Lower lobe of right lung (tissue), 2 donors: Measurements from ENCODE around the gene DMD. TPM values are rescaled to one million over a fixed set of nuclear protein-coding genes. Genes with fewer than 3 reads are reported as not detected.

Experiments used
- ATAC-seq, 2 donors: fragments of 200-7000 bp; cut with Tn5 transposase; one replicate each; pipeline ENCODE4 v1.9.1; 2020 to 2022; ENCODE audit warnings: mild to moderate bottlenecking in 2 of 2, moderate library complexity in 2 of 2
- DNase-seq: peaks from one replicate; pipeline ENCODE4 v3.0.0-alpha.2; 2020
- H3K27ac ChIP-seq: fragments of 200-600 bp; one replicate; pipeline ENCODE4 v1.8.0; 2022
- H3K27me3 ChIP-seq: fragments of 200-600 bp; one replicate; pipeline ENCODE4 v1.8.0; 2022; ENCODE audit warnings: low read depth
- H3K36me3 ChIP-seq: fragments of 200-600 bp; one replicate; pipeline ENCODE4 v1.8.0; 2022; ENCODE audit warnings: mild to moderate bottlenecking
- H3K4me1 ChIP-seq: fragments of 200-600 bp; one replicate; pipeline ENCODE4 v1.8.0; 2022
- H3K4me3 ChIP-seq: fragments of 200-600 bp; one replicate; pipeline ENCODE4 v1.8.0; 2022; ENCODE audit warnings: mild to moderate bottlenecking
- H3K9me3 ChIP-seq: fragments of 200-600 bp; one replicate; pipeline ENCODE4 v1.8.0; 2022
- intact Hi-C: fragments of 100-400 bp; cut with DNase I; formaldehyde crosslinking; loops from one replicate; pipeline ENCODE4 v1.11.0; 2022
- total RNA-seq: library from RNA; stranded (reverse); fragmentation: NEBNext Ultra II Directional; extraction: Animal tissue kit (Norgen Biotek cat#: 25700); gene quantifications from one replicate; pipeline ENCODE4 v1.2.1, GENCODE V29; 2021
- TF ChIP-seq, protein P1 (sequence below): fragments of 200-600 bp; IDR thresholded peaks from one replicate; pipeline ENCODE4 v1.8.0; 2022; ENCODE audit warnings: antibody characterized with exemption, mild to moderate bottlenecking
- donor health status: DM: no; HTN: yes; CAD: no; lungs with severe emphysema.

Gene DMD
- total RNA-seq, 1 donor from 2014 or later, result 29.4 TPM

DNA sequence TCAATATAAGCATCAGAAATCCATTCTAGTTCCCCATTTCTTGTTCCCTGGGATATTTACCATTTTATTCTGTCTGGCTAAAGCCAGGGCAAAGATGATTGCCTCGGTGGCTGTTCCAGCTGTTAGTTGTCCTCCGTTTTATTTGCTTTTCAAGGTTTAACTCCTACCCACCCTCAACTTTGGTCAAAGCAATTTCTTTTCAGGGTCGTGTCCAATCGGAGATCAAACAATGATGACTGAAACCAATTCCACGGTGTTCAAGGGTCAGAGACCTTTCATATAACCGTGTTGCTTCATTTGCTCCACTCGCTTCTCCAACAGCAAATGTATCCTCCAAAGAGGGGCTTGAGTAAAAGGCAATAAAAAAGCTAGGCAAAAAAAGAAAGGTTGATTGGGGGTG is 1946.0 kb downstream of the DMD start:
- peak overlapping the region; percentile 60 for H3K4me3 ChIP-seq
- no peaks in the 10 kb centered on the region for H3K4me1 ChIP-seq
- H3K36me3 ChIP-seq, result no peaks in the 10 kb centered on the region
- no peaks in the 10 kb centered on the region for H3K9me3 ChIP-seq
- DNase-seq, result no peak
- no peaks in the 10 kb centered on the region for H3K27me3 ChIP-seq
- H3K27ac ChIP-seq, result no peak overlapping the region
- TF ChIP-seq, protein P1, sequence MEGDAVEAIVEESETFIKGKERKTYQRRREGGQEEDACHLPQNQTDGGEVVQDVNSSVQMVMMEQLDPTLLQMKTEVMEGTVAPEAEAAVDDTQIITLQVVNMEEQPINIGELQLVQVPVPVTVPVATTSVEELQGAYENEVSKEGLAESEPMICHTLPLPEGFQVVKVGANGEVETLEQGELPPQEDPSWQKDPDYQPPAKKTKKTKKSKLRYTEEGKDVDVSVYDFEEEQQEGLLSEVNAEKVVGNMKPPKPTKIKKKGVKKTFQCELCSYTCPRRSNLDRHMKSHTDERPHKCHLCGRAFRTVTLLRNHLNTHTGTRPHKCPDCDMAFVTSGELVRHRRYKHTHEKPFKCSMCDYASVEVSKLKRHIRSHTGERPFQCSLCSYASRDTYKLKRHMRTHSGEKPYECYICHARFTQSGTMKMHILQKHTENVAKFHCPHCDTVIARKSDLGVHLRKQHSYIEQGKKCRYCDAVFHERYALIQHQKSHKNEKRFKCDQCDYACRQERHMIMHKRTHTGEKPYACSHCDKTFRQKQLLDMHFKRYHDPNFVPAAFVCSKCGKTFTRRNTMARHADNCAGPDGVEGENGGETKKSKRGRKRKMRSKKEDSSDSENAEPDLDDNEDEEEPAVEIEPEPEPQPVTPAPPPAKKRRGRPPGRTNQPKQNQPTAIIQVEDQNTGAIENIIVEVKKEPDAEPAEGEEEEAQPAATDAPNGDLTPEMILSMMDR, result no peak
- intact Hi-C loops, result no loop called here
- no peak for ATAC-seq

DNA sequence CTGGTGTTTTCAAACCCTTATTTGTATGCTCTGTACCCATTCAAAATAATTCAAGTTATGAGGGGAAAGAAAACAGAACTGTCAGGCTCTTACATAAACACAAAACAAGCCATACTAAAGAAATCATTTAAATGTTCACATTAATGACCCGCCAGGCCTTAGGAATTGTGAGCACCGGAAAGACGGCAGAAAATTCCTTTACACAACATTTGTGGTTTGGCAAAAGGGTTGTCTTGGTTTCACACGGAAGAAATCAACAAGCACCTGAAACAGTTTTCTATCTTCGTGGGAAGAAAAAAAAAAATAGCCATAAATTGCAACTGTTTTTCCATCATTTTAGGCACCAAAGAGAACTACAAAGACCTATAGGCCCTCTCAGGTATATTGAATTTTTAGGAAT is 1951.0 kb downstream of the DMD start:
- H3K36me3 ChIP-seq, result no peaks in the 10 kb centered on the region
- H3K27ac ChIP-seq, result no peak overlapping the region

DNA sequence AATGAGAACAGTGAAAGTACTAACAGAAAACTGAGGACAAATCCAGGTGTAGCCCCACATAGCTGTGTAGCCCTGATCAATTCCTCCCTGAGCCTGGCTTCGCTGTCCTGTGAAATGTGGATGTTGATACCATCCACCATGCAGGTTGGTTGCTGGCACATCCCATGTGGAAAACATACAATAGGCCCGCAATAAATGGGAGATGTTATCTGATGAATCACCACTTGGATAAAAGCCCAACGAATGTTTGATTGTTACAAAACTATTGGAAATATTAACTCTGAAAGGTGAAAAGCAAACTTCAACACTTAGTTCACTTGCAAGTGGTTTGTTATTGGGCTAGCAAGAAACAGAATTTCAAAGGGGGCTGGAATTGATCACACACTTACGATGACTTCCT is 1953.2 kb downstream of the DMD start:
- intact Hi-C loops, result no loop called here
- DNase-seq (no peak), ATAC-seq (no peak)
- H3K36me3 ChIP-seq, result no peaks in the 10 kb centered on the region
- H3K27ac ChIP-seq, result no peak overlapping the region
- H3K4me1 ChIP-seq, result no peaks in the 10 kb centered on the region
- TF ChIP-seq, protein P1, result no peak
- H3K9me3 ChIP-seq, result no peaks in the 10 kb centered on the region
- no peaks in the 10 kb centered on the region for H3K27me3 ChIP-seq
- no peak overlapping the region for H3K4me3 ChIP-seq

More for the DNA sequence above, 1951.0 kb downstream of the DMD start:
- H3K4me3 ChIP-seq, result no peak overlapping the region
- no peaks in the 10 kb centered on the region for H3K4me1 ChIP-seq
- no peak for ATAC-seq
- intact Hi-C loops, result no loop called here
- no peaks in the 10 kb centered on the region for H3K27me3 ChIP-seq
- no peak for DNase-seq
- TF ChIP-seq, protein P1, result no peak
- H3K9me3 ChIP-seq, result no peaks in the 10 kb centered on the region

DNA sequence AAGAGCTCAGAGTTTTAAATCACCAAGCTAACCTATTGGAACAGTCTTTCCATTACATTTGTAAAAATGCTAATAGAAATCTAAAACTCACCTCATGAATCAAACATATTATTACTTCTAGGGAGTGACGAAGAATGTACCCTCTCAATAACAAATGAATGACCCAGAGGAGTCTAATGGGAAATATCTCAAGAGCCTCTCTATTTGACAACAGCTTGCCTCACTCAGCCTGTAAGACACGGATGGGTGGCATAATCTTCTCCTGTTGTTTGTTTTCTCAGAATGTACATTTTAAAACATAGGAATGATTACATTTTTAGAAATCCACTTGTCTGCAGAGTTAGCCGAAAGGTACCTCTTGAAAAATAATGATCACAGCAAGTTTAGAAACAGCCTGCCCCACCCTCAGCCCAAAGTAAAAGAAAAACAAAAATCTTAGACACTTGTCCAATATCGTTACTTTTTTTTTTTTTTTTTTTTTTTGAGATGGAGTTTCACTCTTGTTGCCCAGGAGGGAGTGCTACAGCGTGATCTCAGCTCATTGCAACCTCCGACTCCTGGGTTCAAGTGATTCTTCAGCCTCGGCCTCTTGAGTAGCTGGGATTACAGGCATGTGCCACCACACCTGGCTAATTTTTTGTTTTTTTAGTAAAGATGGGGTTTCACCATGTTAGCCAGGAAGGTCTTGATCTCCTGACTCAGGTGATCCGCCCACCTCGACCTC is 1955.9 kb downstream of the DMD start:
- intact Hi-C loops, result no loop called here
- H3K4me3 ChIP-seq, result no peak overlapping the region
- no peaks in the 10 kb centered on the region for H3K36me3 ChIP-seq
- peak in 1 of 2 donors; percentile 71 for ATAC-seq
- no peak for DNase-seq
- TF ChIP-seq, protein P1, result no peak
- no peaks in the 10 kb centered on the region for H3K4me1 ChIP-seq
- no peaks in the 10 kb centered on the region for H3K9me3 ChIP-seq
- H3K27ac ChIP-seq, result no peak overlapping the region
- H3K27me3 ChIP-seq, result no peaks in the 10 kb centered on the region

DNA sequence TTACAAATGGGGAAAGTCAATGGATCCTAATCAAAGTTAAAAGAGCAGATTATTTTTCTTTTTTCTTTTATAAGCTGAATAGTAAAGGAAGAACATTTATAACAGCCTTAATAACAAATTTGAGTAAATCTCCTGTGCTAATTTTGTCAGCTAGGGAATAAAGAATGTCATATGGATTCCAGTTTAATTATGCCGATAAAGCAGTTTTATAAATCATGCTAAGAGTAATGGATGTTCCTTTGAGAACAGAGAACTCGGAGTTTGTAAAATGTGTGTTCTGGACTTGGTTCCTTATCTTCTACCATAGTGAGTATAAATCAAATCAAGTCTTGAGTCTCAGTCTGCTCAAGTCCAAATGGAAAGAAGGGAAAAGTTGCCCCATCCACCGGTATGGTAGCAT is 1959.2 kb downstream of the DMD start:
- Histone ChIP-seq H3K4me3 (no peak overlapping the region), H3K9me3 (no peaks in the 10 kb centered on the region), H3K27ac (no peak overlapping the region), H3K36me3 (no peaks in the 10 kb centered on the region), H3K27me3 (no peaks in the 10 kb centered on the region), H3K4me1 (no peaks in the 10 kb centered on the region)
- ATAC-seq (no peak), DNase-seq (no peak)
- TF ChIP-seq, protein P1, result no peak
- intact Hi-C loops, result no loop called here
